Measurements from ENCODE around the gene FCGBP.

GRCh38 chr19:39982883-39983282, 48.4 kb upstream of the FCGBP start:
- TF ChIP-seq POLR2A (IDR thresholded peaks at IDR 0.05) (no peak), CTCF (IDR thresholded peaks at IDR 0.05) (no peak)

Measured in heart left ventricle (tissue), 13 donors.